Dedifferentiated amniotic fluid mesenchymal stem cell (primary cell): ENCODE data around the gene NUBP2.

Experiments
- DNase-seq: peaks from one replicate; pipeline ENCODE4 v3.0.0-alpha.2; 2016; ENCODE audit errors: extremely low spot score

The NUBP2 gene

GRCh38 chr16:1758923-1759322 lies 23.8 kb upstream of the NUBP2 start:
- no peak for DNase-seq

- DNase-seq = no peak
Observed at GRCh38 chr16:1759511-1759910, 23.2 kb upstream of the NUBP2 start.

DNA sequence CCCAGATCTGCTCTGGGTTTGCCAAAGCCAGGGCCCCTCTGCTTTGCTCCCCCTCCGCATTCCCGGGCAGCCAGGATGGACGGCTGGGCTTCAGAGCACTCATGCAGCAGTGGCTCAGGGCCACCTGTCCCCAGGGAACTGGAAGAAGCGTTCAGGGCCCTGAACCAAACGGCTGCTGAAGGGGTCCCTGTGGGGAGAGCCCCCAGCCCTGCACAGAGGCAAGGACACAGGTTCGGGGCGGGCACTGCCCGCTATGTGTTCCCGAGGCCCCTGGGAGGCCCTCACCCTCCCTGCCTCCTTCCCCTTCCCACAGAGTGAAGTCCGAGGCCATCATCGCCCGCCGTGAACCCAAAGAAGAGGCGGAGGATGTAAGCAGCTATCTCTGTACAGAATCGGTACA lies 21.8 kb upstream of the NUBP2 start:
- DNase-seq = no peak

DNA sequence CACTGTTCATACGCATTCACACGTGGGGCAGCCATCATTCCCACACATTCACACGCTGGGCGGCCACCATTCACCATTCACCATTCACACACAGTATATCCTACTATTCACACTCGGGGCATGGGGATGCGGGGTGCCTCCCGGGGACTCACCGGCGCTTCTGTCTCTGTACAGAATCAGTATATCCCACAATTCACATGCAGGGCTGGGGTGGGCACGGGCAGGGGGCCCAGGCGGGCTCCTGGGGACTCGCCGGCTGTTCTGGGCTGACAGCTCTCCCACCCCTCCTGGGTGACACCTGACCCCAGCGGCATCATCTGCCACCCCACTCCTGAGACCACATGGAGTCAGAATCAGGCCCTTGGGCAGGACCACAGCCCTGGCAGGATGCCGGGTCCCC lies 21.0 kb upstream of the NUBP2 start:
- no peak for DNase-seq

GRCh38 chr16:1762196-1762878 lies 20.4 kb upstream of the NUBP2 start:
- DNase-seq = no peak

DNA sequence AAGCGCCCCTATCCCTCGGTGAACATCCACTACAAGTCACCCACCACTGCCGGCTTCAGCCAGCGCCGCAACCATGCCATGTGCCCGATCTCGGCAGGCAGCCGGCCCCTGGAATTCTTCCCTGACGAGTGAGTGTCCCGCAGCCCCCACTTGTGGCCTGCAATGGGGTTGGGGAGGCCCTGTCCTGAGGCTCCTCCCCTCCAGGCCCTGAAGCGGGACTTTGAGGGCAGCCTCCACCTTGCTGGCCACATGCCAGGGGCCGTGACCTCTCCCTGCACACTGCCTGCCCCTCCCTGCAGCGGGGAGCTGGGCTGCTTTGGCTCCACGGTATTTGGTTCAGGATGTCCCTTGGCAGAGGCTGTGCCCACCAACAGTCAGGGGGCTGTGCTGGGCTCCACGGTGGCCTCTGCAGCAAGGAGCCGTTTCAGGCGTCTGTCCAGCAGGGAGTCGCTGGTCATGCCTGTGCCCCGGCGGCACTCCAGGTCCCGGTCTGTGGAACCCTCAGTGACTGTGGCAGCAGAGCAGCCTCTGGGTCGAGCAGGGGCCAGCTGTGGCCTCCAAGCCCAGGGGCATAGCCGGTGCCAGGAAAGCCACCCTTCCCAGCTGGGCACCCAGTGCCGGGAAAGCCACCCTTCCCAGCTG lies 19.8 kb upstream of the NUBP2 start:
- DNase-seq = no peak

DNA sequence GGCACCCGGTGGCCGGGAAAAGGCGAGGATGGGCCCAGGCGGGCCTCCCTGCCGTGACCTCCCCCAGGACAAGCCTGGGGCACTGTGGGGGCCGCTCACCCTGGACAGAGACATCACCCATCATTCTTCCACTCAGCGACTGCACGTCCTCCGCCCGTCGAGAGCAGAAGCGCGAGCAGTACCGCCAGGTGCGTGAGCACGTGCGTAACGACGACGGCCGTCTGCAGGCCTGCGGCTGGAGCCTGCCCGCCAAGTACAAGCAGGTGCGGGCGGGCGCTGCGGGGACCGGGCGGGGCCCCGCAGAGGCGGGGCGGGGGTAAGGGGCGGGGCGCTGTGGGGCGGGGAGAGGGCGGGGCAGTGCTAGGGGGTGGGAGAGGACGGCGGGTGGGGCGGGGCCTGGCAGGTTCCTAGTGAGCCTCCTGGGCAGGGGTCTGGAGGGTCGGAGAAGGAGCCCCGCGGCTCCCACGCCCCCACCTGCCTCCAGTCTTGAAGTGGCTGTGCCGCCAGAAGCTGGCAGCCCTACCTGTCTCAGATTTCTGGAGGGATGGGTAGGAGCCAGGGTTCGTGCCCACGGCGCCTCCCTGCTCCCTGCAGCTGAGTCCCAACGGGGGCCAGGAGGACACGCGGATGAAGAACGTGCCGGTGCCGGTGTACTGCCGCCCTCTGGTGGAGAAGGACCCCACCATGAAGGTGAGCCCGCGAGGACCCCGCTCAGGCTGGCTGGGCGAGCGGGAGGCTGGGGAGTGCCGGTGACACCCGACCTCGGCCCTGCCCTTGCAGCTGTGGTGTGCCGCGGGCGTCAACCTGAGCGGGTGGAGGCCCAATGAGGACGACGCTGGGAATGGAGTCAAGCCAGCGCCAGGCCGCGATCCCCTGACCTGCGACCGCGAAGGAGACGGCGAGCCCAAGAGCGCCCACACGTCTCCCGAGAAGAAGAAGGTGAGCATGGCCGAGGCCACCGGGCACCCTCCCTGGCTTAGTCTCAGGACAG lies 18.9 kb upstream of the NUBP2 start:
- DNase-seq = no peak

- DNase-seq = no peak
Observed at GRCh38 chr16:1764971-1765370, 17.8 kb upstream of the NUBP2 start.

DNA sequence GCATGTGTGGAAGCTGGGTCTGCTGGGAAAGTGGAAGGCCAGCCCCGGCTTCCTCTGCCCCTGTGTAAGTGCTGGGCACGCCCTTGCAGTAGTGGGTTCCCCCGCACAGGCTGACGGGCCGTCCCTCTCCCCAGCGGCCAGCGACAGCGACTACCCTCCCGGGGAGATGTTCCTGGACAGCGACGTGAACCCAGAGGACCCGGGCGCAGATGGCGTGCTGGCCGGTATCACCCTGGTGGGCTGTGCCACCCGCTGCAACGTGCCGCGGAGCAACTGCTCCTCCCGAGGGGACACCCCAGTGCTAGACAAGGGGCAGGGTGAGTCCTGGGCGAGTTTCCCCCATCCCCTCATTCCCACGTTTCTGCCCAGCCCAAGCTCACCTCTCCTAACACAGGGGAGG lies 16.9 kb upstream of the NUBP2 start:
- no peak for DNase-seq

GRCh38 chr16:1766231-1766630 lies 16.5 kb upstream of the NUBP2 start:
- DNase-seq = no peak

- no peak for DNase-seq
Observed at GRCh38 chr16:1766701-1767100, 16.1 kb upstream of the NUBP2 start.

DNA sequence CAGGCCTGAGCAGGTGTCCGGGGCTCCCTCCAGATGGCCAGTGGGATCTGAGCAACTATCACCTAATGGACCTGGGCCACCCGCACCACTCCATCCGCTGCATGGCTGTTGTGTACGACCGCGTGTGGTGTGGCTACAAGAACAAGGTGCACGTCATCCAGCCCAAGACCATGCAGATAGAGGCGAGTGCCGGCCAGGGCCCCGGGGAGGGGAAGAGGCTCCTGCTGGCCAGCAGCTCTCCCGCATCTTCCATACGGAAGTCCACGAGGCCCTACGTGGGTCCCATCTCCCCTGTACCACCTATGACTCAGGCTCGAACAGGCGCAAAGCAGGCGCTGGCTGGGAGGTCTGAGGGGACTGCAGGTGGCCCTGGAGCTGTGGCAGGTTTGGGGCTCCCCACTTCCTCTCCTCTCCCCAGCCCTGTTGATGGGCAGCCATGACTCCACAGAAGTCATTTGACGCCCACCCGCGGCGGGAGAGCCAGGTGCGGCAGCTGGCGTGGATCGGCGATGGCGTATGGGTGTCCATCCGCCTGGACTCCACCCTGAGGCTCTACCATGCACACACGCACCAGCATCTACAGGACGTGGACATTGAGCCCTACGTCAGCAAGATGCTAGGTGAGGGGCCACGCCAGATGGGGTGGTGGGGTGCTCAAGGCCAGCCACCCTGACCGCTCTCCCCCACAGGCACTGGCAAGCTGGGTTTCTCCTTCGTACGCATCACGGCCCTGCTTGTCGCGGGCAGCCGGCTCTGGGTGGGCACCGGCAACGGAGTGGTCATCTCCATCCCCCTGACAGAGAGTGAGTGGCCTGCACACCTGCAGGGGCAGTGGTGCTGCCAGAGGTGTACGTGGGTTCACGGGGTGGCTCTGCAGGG lies 15.4 kb upstream of the NUBP2 start:
- DNase-seq = no peak

GRCh38 chr16:1768061-1768766 lies 14.5 kb upstream of the NUBP2 start:
- DNase-seq = no peak

GRCh38 chr16:1768767-1769401 lies 13.9 kb upstream of the NUBP2 start:
- no peak for DNase-seq

GRCh38 chr16:1769402-1770300 lies 13.1 kb upstream of the NUBP2 start:
- DNase-seq = no peak

DNA sequence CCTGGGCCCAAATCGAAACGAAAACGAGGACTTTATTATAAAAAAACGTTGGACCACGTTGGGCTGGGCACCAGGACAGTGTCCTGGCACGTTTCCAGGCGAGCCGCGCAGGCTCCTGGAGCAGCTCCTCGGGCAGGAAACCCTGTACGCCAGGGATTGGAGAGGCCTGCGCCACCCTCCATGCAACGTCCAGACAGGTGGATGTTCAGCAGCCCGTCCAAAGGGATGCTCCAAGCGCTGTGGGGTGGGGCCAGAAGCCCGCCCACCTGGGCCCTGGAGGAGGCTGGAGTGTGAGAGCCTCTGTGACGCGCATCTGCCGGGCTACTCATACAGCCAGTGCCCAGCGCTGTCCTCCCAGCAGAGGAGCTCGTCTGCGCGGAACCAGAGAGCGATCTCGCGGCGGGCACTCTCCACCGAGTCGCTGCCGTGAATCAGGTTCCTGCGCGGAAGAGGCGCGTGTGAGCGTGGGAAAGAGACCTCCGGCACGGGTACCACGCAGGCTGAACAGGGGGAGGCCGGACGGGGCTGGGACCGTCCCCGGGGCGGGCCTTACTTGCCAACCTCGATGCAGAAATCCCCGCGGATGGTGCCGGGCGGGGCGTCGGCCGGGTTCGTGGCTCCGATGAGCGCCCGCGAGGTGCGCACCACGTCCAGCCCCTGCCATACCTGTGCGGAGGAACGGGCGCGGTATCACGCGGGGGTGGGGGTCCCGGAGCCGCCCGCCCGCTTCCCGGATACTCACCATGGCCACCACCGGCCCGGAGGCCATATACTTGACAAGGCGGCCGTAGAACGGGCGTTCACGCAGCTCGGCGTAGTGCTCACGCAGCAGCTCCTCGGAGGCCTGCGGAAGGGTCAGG lies 12.2 kb upstream of the NUBP2 start:
- DNase-seq = no peak

DNA sequence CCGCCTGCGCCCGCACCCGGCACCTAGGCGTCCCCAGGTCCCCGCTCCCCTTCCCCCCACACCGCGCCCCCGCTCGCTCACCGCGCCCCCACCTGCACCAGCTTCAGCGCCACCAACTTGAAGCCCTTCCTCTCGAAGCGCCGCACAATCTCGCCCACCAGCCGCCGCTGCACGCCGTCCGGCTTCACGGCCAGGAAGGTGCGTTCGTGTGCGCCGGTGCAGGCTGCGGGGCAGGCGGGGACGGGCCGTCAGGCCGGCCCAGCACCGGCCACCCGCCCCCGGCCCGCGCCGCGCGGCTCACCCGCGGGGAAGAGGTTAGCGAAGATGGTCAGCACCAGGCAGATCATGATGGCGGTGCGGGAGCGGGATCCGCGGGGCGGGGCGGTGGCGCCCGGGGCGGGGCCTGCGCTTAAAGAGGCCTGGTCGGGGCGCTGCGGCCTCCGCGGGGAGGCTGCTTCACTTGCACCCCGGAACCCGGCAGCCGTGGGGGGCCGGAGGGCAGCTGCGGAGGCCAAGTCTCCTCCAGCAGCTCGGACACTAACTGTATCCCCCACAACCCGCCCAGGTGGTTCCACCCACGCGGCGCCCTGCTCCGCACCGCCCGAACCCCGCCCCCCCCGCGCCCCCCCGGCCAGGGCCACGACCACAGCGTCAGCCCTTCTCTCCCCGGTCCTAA lies 11.4 kb upstream of the NUBP2 start, which contains the start of gene NME3:
TSS of gene NME3 (minus strand) at position 356 of the 676 bp plus-strand sequence. CDS start at position 347, 9 bp downstream.
- DNase-seq = peak; percentile 28
